Measurements from ENCODE around the gene LSP1.

The LSP1 gene

DNA sequence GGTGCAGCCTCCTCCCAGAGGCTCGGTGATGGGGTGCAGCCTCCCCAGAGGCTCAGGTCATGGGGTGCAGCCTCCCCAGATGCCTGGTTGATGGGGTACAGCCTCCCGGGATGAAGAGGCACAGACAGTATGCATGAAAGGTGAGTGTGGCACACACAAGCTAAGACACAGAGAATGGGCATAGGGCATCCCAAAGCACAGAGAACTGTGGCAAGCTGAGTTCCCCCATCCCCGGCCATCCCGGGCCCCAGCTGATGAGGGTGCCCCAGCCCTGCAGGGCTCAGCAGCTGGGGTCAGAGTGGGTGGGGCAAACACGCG, 22.9 kb upstream of the LSP1 start:
- no peak overlapping the region for H3K4me3 ChIP-seq (ENCODE audit: low read depth, low read length)
- TF ChIP-seq, protein P1, sequence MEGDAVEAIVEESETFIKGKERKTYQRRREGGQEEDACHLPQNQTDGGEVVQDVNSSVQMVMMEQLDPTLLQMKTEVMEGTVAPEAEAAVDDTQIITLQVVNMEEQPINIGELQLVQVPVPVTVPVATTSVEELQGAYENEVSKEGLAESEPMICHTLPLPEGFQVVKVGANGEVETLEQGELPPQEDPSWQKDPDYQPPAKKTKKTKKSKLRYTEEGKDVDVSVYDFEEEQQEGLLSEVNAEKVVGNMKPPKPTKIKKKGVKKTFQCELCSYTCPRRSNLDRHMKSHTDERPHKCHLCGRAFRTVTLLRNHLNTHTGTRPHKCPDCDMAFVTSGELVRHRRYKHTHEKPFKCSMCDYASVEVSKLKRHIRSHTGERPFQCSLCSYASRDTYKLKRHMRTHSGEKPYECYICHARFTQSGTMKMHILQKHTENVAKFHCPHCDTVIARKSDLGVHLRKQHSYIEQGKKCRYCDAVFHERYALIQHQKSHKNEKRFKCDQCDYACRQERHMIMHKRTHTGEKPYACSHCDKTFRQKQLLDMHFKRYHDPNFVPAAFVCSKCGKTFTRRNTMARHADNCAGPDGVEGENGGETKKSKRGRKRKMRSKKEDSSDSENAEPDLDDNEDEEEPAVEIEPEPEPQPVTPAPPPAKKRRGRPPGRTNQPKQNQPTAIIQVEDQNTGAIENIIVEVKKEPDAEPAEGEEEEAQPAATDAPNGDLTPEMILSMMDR (IDR thresholded peaks at IDR 0.05; ENCODE audit: borderline replicate concordance, insufficient read depth, low read depth, low read length) = no peak

DNA sequence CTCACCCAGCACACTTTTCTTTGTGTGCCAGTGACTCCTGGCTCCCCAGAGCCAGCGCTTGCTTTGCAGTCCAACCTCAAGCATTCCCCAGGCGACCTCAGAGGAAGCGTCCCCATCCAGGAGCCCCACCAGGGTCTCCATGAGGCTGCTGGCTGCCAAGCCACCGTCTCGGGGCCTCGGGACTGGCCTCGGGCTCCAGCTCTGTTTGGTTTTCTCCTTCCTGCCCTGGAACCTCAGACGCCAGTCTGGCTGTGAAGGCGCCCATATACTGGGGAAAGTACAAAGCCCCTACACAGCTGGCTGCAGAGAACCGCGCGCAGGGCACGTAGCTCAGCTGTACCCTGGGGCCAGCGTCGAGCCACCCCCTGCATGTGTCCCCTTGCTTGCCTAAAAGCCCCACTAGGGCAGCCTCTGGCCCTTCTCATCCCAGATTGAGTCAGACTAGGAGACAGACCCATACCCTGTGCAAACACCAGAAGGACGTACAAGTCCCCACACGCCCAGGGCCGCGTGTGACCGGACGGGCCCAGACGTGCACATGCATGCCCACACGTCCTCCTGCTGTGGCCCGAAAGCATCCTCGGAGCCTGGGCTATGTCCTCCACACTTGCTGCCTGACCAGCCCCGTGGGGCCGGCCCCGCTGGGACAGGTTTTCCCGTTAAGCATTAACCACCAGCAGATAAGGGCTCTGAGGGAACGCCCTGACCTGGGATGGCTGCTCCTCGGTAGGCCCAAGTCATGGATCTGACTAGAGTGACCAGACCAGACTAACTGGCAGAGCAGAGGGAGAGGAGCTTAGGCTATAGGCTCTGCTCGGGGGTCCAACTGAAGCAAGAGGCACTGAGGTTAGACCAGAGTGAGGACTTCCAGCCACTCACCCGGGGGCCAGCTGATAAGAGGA, 22.3 kb upstream of the LSP1 start:
- TF ChIP-seq, protein P1 (IDR thresholded peaks at IDR 0.05; ENCODE audit: borderline replicate concordance, insufficient read depth, low read depth, low read length) = no peak
- H3K4me3 ChIP-seq (ENCODE audit: low read depth, low read length) = no peak overlapping the region

- H3K4me3 ChIP-seq (ENCODE audit: low read depth, low read length) = no peak overlapping the region
- TF ChIP-seq, protein P1 (IDR thresholded peaks at IDR 0.05; ENCODE audit: borderline replicate concordance, insufficient read depth, low read depth, low read length) = no peak
Observed at GRCh38 chr11:1831338-1832210, 21.3 kb upstream of the LSP1 start.

- no peak overlapping the region for H3K4me3 ChIP-seq (ENCODE audit: low read depth, low read length)
- TF ChIP-seq, protein P1 (IDR thresholded peaks at IDR 0.05; ENCODE audit: borderline replicate concordance, insufficient read depth, low read depth, low read length) = peak; percentile 96
Observed at GRCh38 chr11:1832211-1832919, 20.5 kb upstream of the LSP1 start.

DNA sequence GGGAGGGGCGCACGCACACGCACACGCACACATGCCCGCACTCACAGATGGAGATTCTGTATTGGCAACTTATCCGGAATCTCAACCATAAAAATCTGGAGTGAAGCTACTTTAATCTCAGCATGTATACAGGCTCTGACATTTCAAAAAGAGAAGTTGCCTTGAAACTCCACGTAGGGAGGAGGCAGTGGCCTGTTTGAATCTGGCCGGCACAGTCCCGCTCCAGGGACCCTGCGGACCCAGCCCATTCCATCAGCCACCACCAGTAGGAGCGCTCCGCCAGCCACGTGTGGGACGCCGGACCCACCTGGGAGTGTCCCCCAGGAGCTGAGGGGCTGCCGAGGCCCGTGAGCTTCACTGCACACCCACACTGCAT, 20.0 kb upstream of the LSP1 start:
- TF ChIP-seq, protein P1 (IDR thresholded peaks at IDR 0.05; ENCODE audit: borderline replicate concordance, insufficient read depth, low read depth, low read length) = no peak
- H3K4me3 ChIP-seq (ENCODE audit: low read depth, low read length) = no peak overlapping the region

DNA sequence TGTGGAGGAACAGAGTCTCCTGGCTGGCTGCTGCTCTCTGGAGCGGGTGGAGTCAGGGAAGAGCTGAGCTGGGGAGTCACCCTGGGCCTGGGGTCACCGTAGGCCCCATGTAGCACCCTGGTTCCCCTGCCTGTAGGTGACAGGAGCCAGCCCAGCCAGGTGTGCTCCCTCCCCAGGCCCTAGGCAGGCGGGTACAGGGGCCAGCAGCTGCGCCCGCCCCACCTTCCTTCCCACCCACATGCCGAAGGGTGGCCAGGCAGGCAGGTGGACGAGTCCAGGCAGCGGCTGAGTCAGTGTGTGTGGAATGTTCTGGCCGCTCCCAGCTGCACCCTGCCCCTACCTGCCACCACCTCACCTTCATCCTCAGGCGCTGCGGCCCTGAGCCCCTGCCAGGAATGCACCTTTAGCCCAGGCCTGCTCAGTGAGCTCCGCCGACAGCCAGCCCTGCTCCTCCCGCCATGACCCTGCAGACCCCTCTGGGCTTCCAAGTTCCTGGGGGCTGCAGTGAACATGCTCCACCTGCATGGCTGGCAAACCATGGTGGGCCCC, 18.7 kb upstream of the LSP1 start:
- TF ChIP-seq, protein P1 (IDR thresholded peaks at IDR 0.05; ENCODE audit: borderline replicate concordance, insufficient read depth, low read depth, low read length) = no peak
- H3K4me3 ChIP-seq (ENCODE audit: low read depth, low read length) = no peak overlapping the region
